GM23248 (cell line): Measurements from ENCODE around the gene SMARCC1.

Experiments
- EZH2 ChIP-seq: fragments of 200-600 bp; sonication (generic); IDR thresholded peaks from 2 replicates; pipeline ENCODE4 v1.6.1; 2018; ENCODE audit warnings: antibody characterized with exemption, mild to moderate bottlenecking; ENCODE audit not compliant: insufficient read depth, poor library complexity, severe bottlenecking
- EZH2phosphoT487 ChIP-seq: fragments of 200-600 bp; sonication (generic); IDR thresholded peaks from 2 replicates; pipeline ENCODE4 v1.6.1; 2018; ENCODE audit warnings: antibody characterized with exemption, moderate library complexity, mild to moderate bottlenecking, low read depth; ENCODE audit not compliant: insufficient read depth

DNA sequence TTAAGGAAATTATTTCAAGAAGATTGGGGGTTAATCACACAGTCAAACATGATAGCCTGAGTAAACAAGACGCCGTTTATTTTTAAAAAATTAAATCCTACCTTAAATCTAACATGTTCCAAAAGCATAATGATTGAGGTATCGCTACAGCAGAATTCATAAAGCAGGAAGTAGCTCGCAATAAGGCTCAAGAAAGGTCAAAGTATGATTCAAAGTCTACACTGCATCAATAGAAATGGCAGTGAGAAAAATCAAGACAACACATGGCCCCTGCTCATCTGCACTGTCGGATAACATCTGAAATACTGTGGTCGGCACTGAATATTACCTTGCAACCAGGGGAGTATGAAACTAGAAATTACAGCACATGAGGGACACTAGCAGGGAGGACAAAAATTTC lies 93.2 kb downstream of the SMARCC1 start:
- TF ChIP-seq EZH2 (no peak), EZH2phosphoT487 (no peak)
